Bronchial epithelial cell (primary cell): Measurements from ENCODE around the gene TPPP3. TPM values are rescaled to one million over a fixed set of nuclear protein-coding genes. Genes with fewer than 3 reads are reported as not detected.
"Not testable (repeated sequence)": the region's sequence is repeated elsewhere in the genome, so short reads cannot be mapped to it uniquely, and the experiment has no call there.

Source experiments
- DNase-seq: peaks from one replicate; pipeline ENCODE4 v3.0.0-alpha.2; 2010; ENCODE audit warnings: low read depth
- FAIRE-seq: peaks from 2 replicates; lab custom pipeline; 2011; peaks lifted over from hg19 to GRCh38; lab: Jason Lieb, UNC
- H3K27me3 ChIP-seq: 2 replicates; pipeline ENCODE4 v1.5.1; 2011; ENCODE audit warnings: low read length; ENCODE audit not compliant: control insufficient read depth, insufficient read depth
- H3K36me3 ChIP-seq: 2 replicates; pipeline ENCODE4 v1.5.1; 2011; ENCODE audit warnings: low read length; ENCODE audit not compliant: control insufficient read depth, insufficient read depth
- H3K4me3 ChIP-seq: 2 replicates; pipeline ENCODE4 v1.5.1; 2011; ENCODE audit warnings: mild to moderate bottlenecking, low read depth, low read length, control low read depth
- total RNA-seq: library from RNA; depleted of rRNA; stranded (reverse); fragments of >200 nt; gene quantifications from 2 replicates; pipeline ENCODE4 v1.2.1, GENCODE V29; 2014
- TF ChIP-seq, protein P1 (sequence below): IDR thresholded peaks from 2 replicates; pipeline ENCODE4 v1.5.1; 2011; ENCODE audit warnings: mild to moderate bottlenecking, moderate library complexity, low read length, control low read depth, inconsistent platforms; ENCODE audit not compliant: insufficient read depth, severe bottlenecking

The TPPP3 gene
- total RNA-seq, 1 donor from 2014 or later, result not detected

DNA sequence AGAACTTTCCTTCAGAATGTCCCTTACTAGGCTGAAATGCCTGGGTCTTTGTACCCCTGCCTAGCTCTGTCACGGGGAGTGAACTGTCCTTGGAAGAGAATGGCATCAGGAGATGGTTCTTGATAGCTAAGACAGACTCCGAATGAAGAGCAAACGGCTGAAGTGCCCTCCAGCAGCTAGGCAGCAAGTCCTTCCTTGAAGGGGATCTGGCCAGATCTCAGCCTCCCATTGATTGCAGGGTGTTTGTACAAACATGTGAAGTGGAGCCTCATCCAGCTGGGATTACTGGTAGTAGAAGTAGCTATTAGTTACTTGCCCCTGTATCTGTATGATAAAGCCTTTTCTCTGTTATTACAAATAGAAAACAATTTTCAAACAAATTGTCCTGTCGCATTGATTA lies 35.7 kb downstream of the TPPP3 start:
- H3K27me3 ChIP-seq, result peaks cover 2% of the 10 kb centered on the region
- no peak overlapping the region for H3K4me3 ChIP-seq
- DNase-seq (no peak), FAIRE-seq (no peak)
- no peaks in the 10 kb centered on the region for H3K36me3 ChIP-seq
- TF ChIP-seq, protein P1, sequence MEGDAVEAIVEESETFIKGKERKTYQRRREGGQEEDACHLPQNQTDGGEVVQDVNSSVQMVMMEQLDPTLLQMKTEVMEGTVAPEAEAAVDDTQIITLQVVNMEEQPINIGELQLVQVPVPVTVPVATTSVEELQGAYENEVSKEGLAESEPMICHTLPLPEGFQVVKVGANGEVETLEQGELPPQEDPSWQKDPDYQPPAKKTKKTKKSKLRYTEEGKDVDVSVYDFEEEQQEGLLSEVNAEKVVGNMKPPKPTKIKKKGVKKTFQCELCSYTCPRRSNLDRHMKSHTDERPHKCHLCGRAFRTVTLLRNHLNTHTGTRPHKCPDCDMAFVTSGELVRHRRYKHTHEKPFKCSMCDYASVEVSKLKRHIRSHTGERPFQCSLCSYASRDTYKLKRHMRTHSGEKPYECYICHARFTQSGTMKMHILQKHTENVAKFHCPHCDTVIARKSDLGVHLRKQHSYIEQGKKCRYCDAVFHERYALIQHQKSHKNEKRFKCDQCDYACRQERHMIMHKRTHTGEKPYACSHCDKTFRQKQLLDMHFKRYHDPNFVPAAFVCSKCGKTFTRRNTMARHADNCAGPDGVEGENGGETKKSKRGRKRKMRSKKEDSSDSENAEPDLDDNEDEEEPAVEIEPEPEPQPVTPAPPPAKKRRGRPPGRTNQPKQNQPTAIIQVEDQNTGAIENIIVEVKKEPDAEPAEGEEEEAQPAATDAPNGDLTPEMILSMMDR, result no peak

DNA sequence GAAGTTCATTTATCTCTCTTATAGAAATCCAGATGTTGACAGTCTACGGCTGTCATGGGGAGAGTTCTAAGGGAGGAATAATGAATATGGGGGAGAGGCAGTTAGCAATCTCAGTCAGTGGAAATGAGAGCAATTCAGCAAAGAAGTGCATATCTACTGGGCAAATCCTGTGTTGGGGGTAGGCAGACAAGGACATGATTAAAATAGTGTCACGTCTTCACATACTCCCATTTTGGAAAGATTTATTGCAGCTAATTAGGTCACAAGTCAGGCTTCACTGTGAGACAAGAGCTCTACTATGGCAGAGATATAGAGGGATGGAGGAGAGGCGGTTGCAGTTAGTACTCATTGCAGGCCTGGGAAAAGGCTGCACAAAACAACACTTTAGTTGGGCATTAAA lies 36.9 kb downstream of the TPPP3 start:
- H3K36me3 ChIP-seq, result no peaks in the 10 kb centered on the region
- FAIRE-seq (no peak), DNase-seq (no peak)
- no peak overlapping the region for H3K4me3 ChIP-seq
- TF ChIP-seq, protein P1, result no peak
- peaks cover 2% of the 10 kb centered on the region for H3K27me3 ChIP-seq

DNA sequence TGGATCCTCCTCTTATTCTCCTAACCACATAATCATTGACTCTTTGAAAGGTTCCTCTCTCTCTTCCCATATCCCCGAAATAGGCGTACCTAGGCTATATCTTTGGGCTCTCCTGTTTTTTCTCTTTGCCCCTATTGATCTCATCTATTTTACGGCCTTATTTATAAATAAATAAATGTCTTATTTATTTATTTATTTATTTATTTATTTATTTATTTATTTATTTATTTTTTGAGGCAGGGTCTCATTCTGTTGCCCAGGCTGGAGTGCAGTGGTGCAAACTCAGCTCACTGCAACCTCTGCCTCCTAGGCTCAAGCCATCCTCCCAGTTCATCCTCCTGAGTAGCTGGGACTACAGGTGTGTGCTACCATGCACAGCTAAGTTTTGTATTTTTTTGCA lies 40.8 kb downstream of the TPPP3 start:
- H3K4me3 ChIP-seq, H3K27me3 ChIP-seq, DNase-seq, H3K36me3 ChIP-seq, FAIRE-seq: not testable (repeated sequence)

DNA sequence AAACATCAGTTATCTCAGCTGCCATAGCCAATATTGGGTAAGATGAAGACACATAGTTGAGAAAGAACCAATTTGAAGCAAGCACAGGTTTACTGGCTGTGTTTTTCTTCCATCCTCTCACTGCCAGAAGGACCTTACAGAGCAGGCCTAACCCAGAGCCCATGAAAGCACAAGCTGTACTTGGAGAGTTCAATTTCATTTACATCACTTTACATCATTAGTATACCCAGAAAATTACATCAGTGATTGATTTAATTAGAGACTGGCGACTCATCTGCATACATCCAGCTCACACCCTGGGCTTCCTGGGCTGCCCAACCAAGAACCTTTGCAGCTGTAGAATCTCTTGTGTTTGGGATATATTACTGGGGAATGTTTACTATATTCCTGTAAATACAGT lies 43.0 kb downstream of the TPPP3 start:
- Histone ChIP-seq H3K4me3 (no peak overlapping the region), H3K36me3 (no peaks in the 10 kb centered on the region), H3K27me3 (peaks cover 2% of the 10 kb centered on the region)
- FAIRE-seq (no peak), DNase-seq (no peak)
- TF ChIP-seq, protein P1, result no peak

DNA sequence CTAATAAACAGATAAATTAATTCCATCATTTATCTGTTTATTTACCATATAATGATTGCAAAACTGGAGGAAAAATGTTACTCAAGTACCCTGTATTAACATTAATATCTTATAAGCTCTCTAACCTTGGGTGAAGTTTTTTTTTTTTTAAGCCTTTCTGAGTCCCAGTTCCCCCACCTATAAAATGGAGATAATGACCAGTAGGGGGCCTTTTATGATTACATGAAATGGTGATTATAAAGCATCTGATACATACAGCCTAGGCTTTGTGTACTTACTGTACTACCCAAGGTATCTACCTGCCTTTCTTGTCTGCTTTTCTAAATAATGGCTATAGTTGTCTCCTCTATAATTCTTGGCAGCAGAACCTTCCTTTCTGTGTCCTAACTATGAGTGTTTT lies 44.1 kb downstream of the TPPP3 start:
- TF ChIP-seq, protein P1, result peak; percentile 27
- no peak overlapping the region for H3K4me3 ChIP-seq
- H3K36me3 ChIP-seq, result no peaks in the 10 kb centered on the region
- peak; percentile 58 for DNase-seq
- peaks cover 2% of the 10 kb centered on the region for H3K27me3 ChIP-seq
- FAIRE-seq, result no peak

DNA sequence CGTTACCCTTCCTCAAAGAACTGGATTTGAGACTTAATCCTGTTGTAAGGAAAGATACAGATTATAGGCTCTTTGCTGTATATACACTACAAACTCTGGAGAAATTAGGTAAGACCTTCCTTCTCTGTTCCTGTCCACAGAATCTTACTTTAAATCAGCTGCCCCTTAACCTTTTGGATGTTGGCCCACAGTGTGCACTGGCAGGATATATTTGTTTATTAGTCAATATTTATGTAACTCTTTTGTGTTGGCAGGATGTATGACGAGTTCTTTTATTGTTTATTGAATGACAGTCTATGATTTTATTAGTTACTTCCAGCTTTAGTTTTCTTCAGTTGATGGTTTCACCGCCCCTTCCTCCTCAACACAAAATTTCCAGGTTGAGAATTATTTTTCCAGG lies 47.0 kb downstream of the TPPP3 start:
- Histone ChIP-seq H3K36me3 (no peaks in the 10 kb centered on the region), H3K27me3 (no peaks in the 10 kb centered on the region), H3K4me3 (no peak overlapping the region)
- no peak for FAIRE-seq
- TF ChIP-seq, protein P1, result no peak
- peak; percentile 33 for DNase-seq
